ENCODE results near the gene ERGIC3.
A peak's percentile ranks its signal among the peaks of the same experiment; 100 is the strongest.
"Not testable (repeated sequence)": the region's sequence is repeated elsewhere in the genome, so short reads cannot be mapped to it uniquely, and the experiment has no call there.

The ERGIC3 gene

GRCh38 chr20:35551503-35551902 is 9.6 kb downstream of the ERGIC3 start:
- TF ChIP-seq CTCF (IDR thresholded peaks at IDR 0.05; ENCODE audit: low read depth, low read length): no peak
- peak; percentile 7 to 33 for DNase-seq (ENCODE audit: low read depth in 2 of 2)
- no peak overlapping the region for H3K4me3 ChIP-seq (replicated peaks in 1 of 2; ENCODE audit: low read depth in 2 of 2, low read length in 2 of 2)

- TF ChIP-seq CTCF (IDR thresholded peaks at IDR 0.05; ENCODE audit: low read depth, low read length): no peak
- DNase-seq (ENCODE audit: low read depth in 2 of 2): no peak
Observed at GRCh38 chr20:35552914-35553313, 11.0 kb downstream of the ERGIC3 start.

GRCh38 chr20:35555461-35555860 is 13.6 kb downstream of the ERGIC3 start:
- H3K4me3 ChIP-seq (replicated peaks in 1 of 2; ENCODE audit: low read depth in 2 of 2, low read length in 2 of 2): not testable (repeated sequence)
- DNase-seq (ENCODE audit: low read depth in 2 of 2): peak in 1 of 2 donors; percentile 20

More at GRCh38 chr20:35552914-35553313, 11.0 kb downstream of the ERGIC3 start:
- no peak overlapping the region for H3K4me3 ChIP-seq (replicated peaks in 1 of 2; ENCODE audit: low read depth in 2 of 2, low read length in 2 of 2)

GRCh38 chr20:35555951-35556645 is 14.2 kb downstream of the ERGIC3 start:
- TF ChIP-seq CTCF (IDR thresholded peaks at IDR 0.05; ENCODE audit: low read depth, low read length): no peak
- H3K4me3 ChIP-seq (replicated peaks in 1 of 2; ENCODE audit: low read depth in 2 of 2, low read length in 2 of 2): no peak overlapping the region
- no peak for DNase-seq (ENCODE audit: low read depth in 2 of 2)

- DNase-seq (ENCODE audit: low read depth in 2 of 2): no peak
- no peak for TF ChIP-seq CTCF (IDR thresholded peaks at IDR 0.05; ENCODE audit: low read depth, low read length)
- H3K4me3 ChIP-seq (replicated peaks in 1 of 2; ENCODE audit: low read depth in 2 of 2, low read length in 2 of 2): no peak overlapping the region
Observed at GRCh38 chr20:35556871-35557270, 15.0 kb downstream of the ERGIC3 start.

- no peak overlapping the region for H3K4me3 ChIP-seq (replicated peaks in 1 of 2; ENCODE audit: low read depth in 2 of 2, low read length in 2 of 2)
- no peak for DNase-seq (ENCODE audit: low read depth in 2 of 2)
- no peak for TF ChIP-seq CTCF (IDR thresholded peaks at IDR 0.05; ENCODE audit: low read depth, low read length)
Observed at GRCh38 chr20:35558451-35558850, 16.6 kb downstream of the ERGIC3 start.

GRCh38 chr20:35559042-35559693 is 17.3 kb downstream of the ERGIC3 start:
- H3K4me3 ChIP-seq (replicated peaks in 1 of 2; ENCODE audit: low read depth in 2 of 2, low read length in 2 of 2): no peak overlapping the region
- no peak for DNase-seq (ENCODE audit: low read depth in 2 of 2)
- TF ChIP-seq CTCF (IDR thresholded peaks at IDR 0.05; ENCODE audit: low read depth, low read length): no peak
